A549 (cell line): ENCODE results near the gene MPL. TPM values are rescaled to one million over a fixed set of nuclear protein-coding genes. Genes with fewer than 3 reads are reported as not detected.
"Not testable (repeated sequence)": the region's sequence is repeated elsewhere in the genome, so short reads cannot be mapped to it uniquely, and the experiment has no call there.

Experiments used
- ATAC-seq, 2 experiments: fragments of 200-7000 bp in 1 of 2; fragments of >200 bp in 1 of 2; cut with Nextera tagmentation in 1 of 2; cut with Tn5 transposase in 1 of 2; 3 replicates each; pipeline versions ENCODE4 v1.8.0 to v1.9.1; 2018 to 2020; ENCODE audit warnings: mild to moderate bottlenecking in 1 of 2, moderate library complexity in 1 of 2
- CTCF ChIA-PET: fragments of 300-600 bp; sonication (Branson Sonifier 250); formaldehyde crosslinking; extraction: SDS; loops from one replicate; lab custom pipeline; 2021; ENCODE audit warnings: antibody characterized with exemption, inconsistent platforms; lab: Yijun Ruan, JAX
- POLR2A ChIA-PET: fragments of 350-600 bp; formaldehyde crosslinking; extraction: SDS; loops from one replicate; lab custom pipeline; 2021; ENCODE audit warnings: antibody characterized with exemption, inconsistent platforms; lab: Yijun Ruan, JAX
- DNase-seq, 2 experiments: peaks; one replicate each; pipeline versions ENCODE4 v3.0.0 to v3.0.0-alpha.2; 2011 to 2016; ENCODE audit warnings: low read depth in 1 of 2, low spot score in 1 of 2
- FAIRE-seq: peaks from 2 replicates; lab custom pipeline; 2011; peaks lifted over from hg19 to GRCh38; lab: Jason Lieb, UNC
- H3K27ac ChIP-seq, 2 experiments: fragments of >200 bp; sonication (Bioruptor Twin); formaldehyde crosslinking; 3 replicates each; pipeline ENCODE4 v1.5.1; 2016 to 2017
- H3K4me1 ChIP-seq: fragments of >200 bp; sonication (Bioruptor Twin); formaldehyde crosslinking; 3 replicates; pipeline ENCODE4 v1.6.1; 2016
- H3K4me2 ChIP-seq: fragments of >200 bp; sonication (Bioruptor Twin); formaldehyde crosslinking; 3 replicates; pipeline ENCODE4 v1.6.1; 2016
- H3K4me3 ChIP-seq: fragments of >200 bp; sonication (Bioruptor Twin); formaldehyde crosslinking; 3 replicates; pipeline ENCODE4 v1.5.1; 2016
- H3K9me3 ChIP-seq: fragments of >200 bp; sonication (Bioruptor Twin); formaldehyde crosslinking; 3 replicates; pipeline ENCODE4 v1.6.1; 2016
- ATOH8 ChIP-seq: fragments of 250-450 bp; sonication (Bioruptor Pico); IDR thresholded peaks from 2 replicates; pipeline ENCODE4 v1.5.0; 2020; ENCODE audit warnings: low read depth, mild to moderate bottlenecking, moderate library complexity
- CBX8 ChIP-seq: fragments of 200-600 bp; sonication (generic); IDR thresholded peaks from 2 replicates; pipeline ENCODE4 v1.6.1; 2016
- CEBPB ChIP-seq, 2 experiments: fragments of >200 bp in 1 of 2; sonication (Bioruptor Twin) in 1 of 2; formaldehyde crosslinking in 1 of 2; IDR thresholded peaks; 2 replicates each; pipeline ENCODE4 v1.6.1; 2012 to 2016
- ELK1 ChIP-seq: fragments of 150-350 bp; IDR thresholded peaks from 2 replicates; pipeline ENCODE4 v1.6.1; 2014; ENCODE audit warnings: low read depth, mild to moderate bottlenecking, low read length
- ESRRA ChIP-seq: fragments of 150-350 bp; IDR thresholded peaks from 2 replicates; pipeline ENCODE4 v1.6.1; 2014; ENCODE audit warnings: mild to moderate bottlenecking, low read length, borderline replicate concordance
- FOXS1 ChIP-seq: fragments of 250-450 bp; sonication (Bioruptor Pico); IDR thresholded peaks from 2 replicates; pipeline ENCODE4 v1.5.0; 2020; ENCODE audit warnings: mild to moderate bottlenecking, moderate library complexity
- HOXA7 ChIP-seq: fragments of 250-450 bp; sonication (Bioruptor Pico); IDR thresholded peaks from 2 replicates; pipeline ENCODE4 v1.5.0; 2020; ENCODE audit warnings: mild to moderate bottlenecking, moderate library complexity
- HOXB13 ChIP-seq: fragments of 250-450 bp; sonication (Bioruptor Pico); IDR thresholded peaks from 2 replicates; pipeline ENCODE4 v1.5.0; 2020; ENCODE audit warnings: low read depth, mild to moderate bottlenecking, moderate library complexity
- JUNB ChIP-seq: fragments of >200 bp; sonication (Bioruptor Twin); formaldehyde crosslinking; IDR thresholded peaks from 2 replicates; pipeline ENCODE4 v1.6.1; 2016
- KDM5A ChIP-seq: fragments of 200-600 bp; sonication (generic); IDR thresholded peaks from 2 replicates; pipeline ENCODE4 v1.6.1; 2016; ENCODE audit warnings: antibody characterized with exemption, mild to moderate bottlenecking
- MAFK ChIP-seq: fragments of 450-650 bp; IDR thresholded peaks from 2 replicates; pipeline ENCODE4 v1.6.1; 2014; ENCODE audit not compliant: partially characterized antibody
- MAX ChIP-seq: IDR thresholded peaks from 2 replicates; pipeline ENCODE4 v1.6.1; 2012
- MYC ChIP-seq: IDR thresholded peaks from 2 replicates; pipeline ENCODE4 v1.6.1; 2012; ENCODE audit warnings: mild to moderate bottlenecking, inconsistent platforms, low read length, improper control_type of control experiment, borderline replicate concordance
- NFE2L2 ChIP-seq: fragments of 150-350 bp; conservative IDR thresholded peaks from 2 replicates; pipeline ENCODE4 v1.6.1; 2014; ENCODE audit warnings: low read length
- POLR2AphosphoS2 ChIP-seq: conservative IDR thresholded peaks from 2 replicates; pipeline ENCODE4 v1.6.1; 2012; ENCODE audit warnings: low read length, improper control_type of control experiment, inconsistent platforms
- RAD21 ChIP-seq, 2 experiments: fragments of >200 bp in 1 of 2; sonication (Bioruptor Twin) in 1 of 2; formaldehyde crosslinking in 1 of 2; IDR thresholded peaks in 1 of 2; conservative IDR thresholded peaks in 1 of 2; 2 replicates in 1 of 2; 3 replicates in 1 of 2; pipeline ENCODE4 v1.6.1; 2012 to 2018; ENCODE audit warnings: inconsistent platforms in 1 of 2
- RNF2 ChIP-seq: fragments of 200-600 bp; sonication (generic); IDR thresholded peaks from 2 replicates; pipeline ENCODE4 v1.6.1; 2016; ENCODE audit warnings: low read depth, mild to moderate bottlenecking, antibody characterized with exemption, moderate library complexity, borderline replicate concordance
- TFCP2L1 ChIP-seq: fragments of 250-450 bp; sonication (Bioruptor Pico); IDR thresholded peaks from 2 replicates; pipeline ENCODE4 v1.5.0; 2021; ENCODE audit warnings: mild to moderate bottlenecking
- TP53 ChIP-seq: fragments of 250-450 bp; sonication (Bioruptor Pico); IDR thresholded peaks from 2 replicates; pipeline ENCODE4 v1.5.0; 2021; ENCODE audit warnings: mild to moderate bottlenecking, moderate library complexity
- ZNF302 ChIP-seq: fragments of 250-450 bp; sonication (Bioruptor Pico); IDR thresholded peaks from 2 replicates; pipeline ENCODE4 v1.9.0; 2021; ENCODE audit warnings: inconsistent platforms, mild to moderate bottlenecking, moderate library complexity
- ZSCAN20 ChIP-seq: fragments of 250-450 bp; sonication (Bioruptor Pico); IDR thresholded peaks from 2 replicates; pipeline ENCODE4 v1.8.0; 2022; ENCODE audit warnings: mild to moderate bottlenecking, moderate library complexity
- WGBS: methylation state at CpG from one replicate; pipeline ENCODE4 v1.1.6; 2017; ENCODE audit errors: missing lambda C conversion rate; 5-methylcytosine and 5-hydroxymethylcytosine counted together
- polyA plus RNA-seq, 4 experiments: library from polyadenylated mRNA; depleted of rRNA in 3 of 4; stranded (reverse); fragments of >200 nt; fragmentation: RNase III in 1 of 4; extraction: RNeasy Plus Mini Kit Qiagen cat#74134 plus additional on column Dnase treatment in 1 of 4; gene quantifications; 2 replicates in 3 of 4; 3 replicates in 1 of 4; pipeline ENCODE4 v1.2.3, GENCODE V29; 2011 to 2017
- TF ChIP-seq, protein P1 (sequence below): fragments of 450-650 bp; IDR thresholded peaks from 2 replicates; pipeline ENCODE4 v1.6.1; 2014; ENCODE audit warnings: antibody characterized with exemption
- TF ChIP-seq, protein P2 (sequence below): fragments of >200 bp; sonication (Bioruptor Twin); formaldehyde crosslinking; IDR thresholded peaks from 2 replicates; pipeline ENCODE4 v1.6.1; 2016
- TF ChIP-seq, protein P3 (sequence below): fragments of 250-450 bp; sonication (Bioruptor Pico); IDR thresholded peaks from 2 replicates; pipeline ENCODE4 v1.5.0; 2021; ENCODE audit warnings: mild to moderate bottlenecking, moderate library complexity, borderline replicate concordance

The MPL gene
- polyA plus RNA-seq, 2 of the 4 experiments (the other 2 are of a cell fraction) = not detected

GRCh38 chr1:43367904-43368645 lies 30.5 kb downstream of the MPL start, which contains the start of gene ELOVL1 (continued):
- TF ChIP-seq ESRRA (no peak), TFCP2L1 (no peak), HOXA7 (CRISPR knock-in tag) (no peak), ZNF302 (CRISPR knock-in tag) (no peak), RNF2 (peak; percentile 18; the same call in 1 of the 2 replicates), RAD21 (conservative IDR thresholded peaks at IDR 0.05 in 1 of 2, IDR thresholded peaks at IDR 0.05 in 1 of 2) (no peak; a peak in 2 of 5 replicates), TP53 (CRISPR knock-in tag) (no peak), CEBPB (IDR thresholded peaks at IDR 0.05) (no peak)

DNA sequence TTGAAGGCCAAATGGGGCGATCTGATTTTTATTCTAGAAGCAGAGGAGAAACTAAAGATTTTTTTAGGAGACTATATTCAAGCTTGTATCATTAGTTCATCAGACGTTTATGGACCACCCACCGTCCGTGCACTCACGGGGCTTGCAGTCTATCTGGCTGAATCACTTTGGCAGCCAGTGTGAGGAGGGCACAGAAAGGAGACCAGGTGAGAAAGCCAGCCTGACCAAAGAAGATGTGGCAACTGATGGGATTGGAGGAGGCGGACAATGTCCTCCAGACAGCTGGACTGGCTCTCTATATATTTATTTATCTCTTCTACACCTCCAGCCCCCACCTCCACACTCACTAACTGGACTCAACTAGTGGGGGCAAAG lies 31.0 kb downstream of the MPL start:
- WGBS = 7% methylated on average over 6 of the region's 6 CpGs

DNA sequence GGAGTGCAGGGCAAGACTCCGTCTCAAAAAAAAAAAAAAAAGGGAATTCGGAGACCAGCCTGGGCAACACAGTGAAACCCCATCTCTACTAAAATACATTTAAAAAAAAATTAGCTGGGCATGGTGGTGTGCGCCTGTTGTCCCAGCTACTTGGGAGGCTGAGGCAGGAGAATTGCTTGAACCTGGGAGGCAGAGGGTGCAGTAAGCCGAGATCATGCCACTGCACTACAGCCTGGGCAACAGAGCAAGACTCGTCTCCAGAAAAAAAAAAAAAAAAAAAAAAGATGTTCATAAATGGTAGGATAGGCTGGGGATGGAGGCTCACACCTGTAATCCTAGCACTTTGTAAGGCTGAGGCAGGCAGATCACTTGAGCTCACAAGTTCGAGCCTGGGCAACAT lies 32.2 kb downstream of the MPL start:
- ATAC-seq, H3K4me3 ChIP-seq, FAIRE-seq, H3K9me3 ChIP-seq, DNase-seq: not testable (repeated sequence)
- peaks cover 58% of the 10 kb centered on the region for H3K4me1 ChIP-seq
- 92% methylated on average over 6 of the region's 6 CpGs for WGBS
- H3K4me2 ChIP-seq = peak overlapping the region; percentile 98
- ChIA-PET CTCF (interaction anchor here (0.7 to 1.3 kb wide), 4 partner anchors 12 to 58 kb away, joined by 3 read pairs; partner anchors contain the start of genes CDC20 and MED8), POLR2A (interaction anchor here (0.7 kb wide), 2 partner anchors 11 to 79 kb away, joined by 3 to 5 read pairs; partner anchors contain the start of gene CDC20)
- peak overlapping the region in 1 of 2 experiments; percentile 86; a peak in 2 of 6 replicates for H3K27ac ChIP-seq

More for the DNA sequence above, 31.0 kb downstream of the MPL start:
- ATAC-seq (no peak), FAIRE-seq (no peak), DNase-seq (no peak)
- Histone ChIP-seq H3K27ac (peak overlapping the region; percentile 94 to 99), H3K4me3 (peak overlapping the region; percentile 90), H3K4me1 (peaks cover 50% of the 10 kb centered on the region), H3K9me3 (no peaks in the 10 kb centered on the region), H3K4me2 (peak overlapping the region; percentile 98)
- ChIA-PET CTCF (interaction anchor here (0.7 to 2.4 kb wide), 7 partner anchors 9 to 250 kb away, joined by 3 to 10 read pairs (median 4); no protein-coding TSS in a partner anchor), POLR2A (interaction anchor here (0.7 to 2.4 kb wide), 8 partner anchors 10 to 281 kb away, joined by 3 to 37 read pairs (median 4); partner anchors contain the start of genes CDC20, HYI and KDM4A)
- TF ChIP-seq ELK1 (no peak), ESRRA (no peak), FOXS1 (CRISPR knock-in tag) (no peak), RNF2 (no peak), MAFK (no peak), MAX (no peak), ZNF302 (CRISPR knock-in tag) (no peak), MYC (no peak), POLR2AphosphoS2 (no peak), HOXB13 (CRISPR knock-in tag) (no peak), NFE2L2 (no peak), CBX8 (no peak), JUNB (no peak), RAD21 (conservative IDR thresholded peaks at IDR 0.05 in 1 of 2, IDR thresholded peaks at IDR 0.05 in 1 of 2) (no peak), ATOH8 (CRISPR knock-in tag) (no peak), KDM5A (no peak), ZSCAN20 (CRISPR knock-in tag) (no peak)
- TF ChIP-seq, protein P1, sequence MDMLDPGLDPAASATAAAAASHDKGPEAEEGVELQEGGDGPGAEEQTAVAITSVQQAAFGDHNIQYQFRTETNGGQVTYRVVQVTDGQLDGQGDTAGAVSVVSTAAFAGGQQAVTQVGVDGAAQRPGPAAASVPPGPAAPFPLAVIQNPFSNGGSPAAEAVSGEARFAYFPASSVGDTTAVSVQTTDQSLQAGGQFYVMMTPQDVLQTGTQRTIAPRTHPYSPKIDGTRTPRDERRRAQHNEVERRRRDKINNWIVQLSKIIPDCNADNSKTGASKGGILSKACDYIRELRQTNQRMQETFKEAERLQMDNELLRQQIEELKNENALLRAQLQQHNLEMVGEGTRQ = no peak
- TF ChIP-seq, protein P2, sequence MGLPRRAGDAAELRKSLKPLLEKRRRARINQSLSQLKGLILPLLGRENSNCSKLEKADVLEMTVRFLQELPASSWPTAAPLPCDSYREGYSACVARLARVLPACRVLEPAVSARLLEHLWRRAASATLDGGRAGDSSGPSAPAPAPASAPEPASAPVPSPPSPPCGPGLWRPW = no peak
- TF ChIP-seq, protein P3, sequence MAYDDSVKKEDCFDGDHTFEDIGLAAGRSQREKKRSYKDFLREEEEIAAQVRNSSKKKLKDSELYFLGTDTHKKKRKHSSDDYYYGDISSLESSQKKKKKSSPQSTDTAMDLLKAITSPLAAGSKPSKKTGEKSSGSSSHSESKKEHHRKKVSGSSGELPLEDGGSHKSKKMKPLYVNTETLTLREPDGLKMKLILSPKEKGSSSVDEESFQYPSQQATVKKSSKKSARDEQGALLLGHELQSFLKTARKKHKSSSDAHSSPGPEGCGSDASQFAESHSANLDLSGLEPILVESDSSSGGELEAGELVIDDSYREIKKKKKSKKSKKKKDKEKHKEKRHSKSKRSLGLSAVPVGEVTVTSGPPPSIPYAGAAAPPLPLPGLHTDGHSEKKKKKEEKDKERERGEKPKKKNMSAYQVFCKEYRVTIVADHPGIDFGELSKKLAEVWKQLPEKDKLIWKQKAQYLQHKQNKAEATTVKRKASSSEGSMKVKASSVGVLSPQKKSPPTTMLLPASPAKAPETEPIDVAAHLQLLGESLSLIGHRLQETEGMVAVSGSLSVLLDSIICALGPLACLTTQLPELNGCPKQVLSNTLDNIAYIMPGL = no peak
